Measurements from ENCODE around the gene C19orf53. TPM values are rescaled to one million over a fixed set of nuclear protein-coding genes. Genes with fewer than 3 reads are reported as not detected.
A peak's percentile ranks its signal among the peaks of the same experiment; 100 is the strongest.

The C19orf53 gene
- total and polyA plus RNA-seq, 9 of the 15 experiments (the other 6 are each of a cell fraction or from before 2014, with no cell fraction given): 98.5 to 441 (median 164) TPM

GRCh38 chr19:13774217-13775191 is at the start of gene C19orf53 (continued):
- TF ChIP-seq USF1 (CRISPR knock-in tag; IDR thresholded peaks at IDR 0.05) (0 out of 2 replicates have a peak, but pooled peaks have one; percentile 52), NR2C1 (IDR thresholded peaks at IDR 0.05) (peak; percentile 69; the same call in 1 of the 2 replicates), NR2C1 (tag; IDR thresholded peaks at IDR 0.05) (peak; percentile 85), IRF1 (CRISPR knock-in tag; IDR thresholded peaks at IDR 0.05; ENCODE audit: borderline replicate concordance) (no peak), ZBTB12 (CRISPR knock-in tag; IDR thresholded peaks at IDR 0.05) (peak; percentile 71), RUNX1 (IDR thresholded peaks at IDR 0.05; ENCODE audit: low read depth) (no peak), KDM4B (IDR thresholded peaks at IDR 0.05; ENCODE audit: borderline replicate concordance in 2 of 2, low read depth in 1 of 2) (peak in 1 of 2 experiments; percentile 100; a peak in 2 of 4 replicates), RHOXF2B (CRISPR knock-in tag; conservative IDR thresholded peaks at IDR 0.05) (no peak), THAP12 (CRISPR knock-in tag; IDR thresholded peaks at IDR 0.05) (no peak), ZSCAN29 (IDR thresholded peaks at IDR 0.05) (0 out of 2 replicates have a peak, but pooled peaks have one; percentile 34), ZFX (CRISPR knock-in tag; IDR thresholded peaks at IDR 0.05) (peak; percentile 44), RBFOX2 (IDR thresholded peaks at IDR 0.05; ENCODE audit: low read depth, low read length) (peak; percentile 96), ZNF395 (CRISPR knock-in tag; IDR thresholded peaks at IDR 0.05) (peak; percentile 71; the same call in 1 of the 2 replicates), PKNOX1 (IDR thresholded peaks at IDR 0.05) (peak; percentile 56; the same call in 1 of the 2 replicates), MYNN (IDR thresholded peaks at IDR 0.05) (0 out of 2 replicates have a peak, but pooled peaks have one; percentile 18), MYNN (CRISPR knock-in tag; IDR thresholded peaks at IDR 0.05) (no peak), TBL1XR1 (IDR thresholded peaks at IDR 0.05; ENCODE audit: low read length in 2 of 2) (peak in 1 of 2 experiments; percentile 83; a peak in 2 of 4 replicates)

Measured in K562 (cell line).